Vagina (tissue), 2 donors: ENCODE results near the gene WNK2.

ENCODE experiments used
- POLR2A ChIP-seq, 2 donors: fragments of 450-650 bp; IDR thresholded peaks; one replicate each; pipeline ENCODE4 v1.6.1; 2017; ENCODE audit warnings: antibody characterized with exemption in 2 of 2, mild to moderate bottlenecking in 2 of 2, moderate library complexity in 2 of 2
- POLR2AphosphoS5 ChIP-seq, 2 donors: sonication (generic); formaldehyde crosslinking; IDR thresholded peaks; one replicate each; pipeline ENCODE4 v1.9.0; 2017; ENCODE audit warnings: antibody characterized with exemption in 2 of 2, mild to moderate bottlenecking in 2 of 2, low read depth in 1 of 2; ENCODE audit not compliant: insufficient read depth in 1 of 2
- TF ChIP-seq, protein P1 (sequence below), 3 experiments: fragments of 450-650 bp in 2 of 3; fragments of 200-600 bp in 1 of 3; sonication (generic) in 1 of 3; IDR thresholded peaks; one replicate each; pipeline ENCODE4 v1.5.1; 2017 to 2019; ENCODE audit warnings: antibody characterized with exemption in 3 of 3, mild to moderate bottlenecking in 2 of 3, moderate library complexity in 2 of 3

DNA sequence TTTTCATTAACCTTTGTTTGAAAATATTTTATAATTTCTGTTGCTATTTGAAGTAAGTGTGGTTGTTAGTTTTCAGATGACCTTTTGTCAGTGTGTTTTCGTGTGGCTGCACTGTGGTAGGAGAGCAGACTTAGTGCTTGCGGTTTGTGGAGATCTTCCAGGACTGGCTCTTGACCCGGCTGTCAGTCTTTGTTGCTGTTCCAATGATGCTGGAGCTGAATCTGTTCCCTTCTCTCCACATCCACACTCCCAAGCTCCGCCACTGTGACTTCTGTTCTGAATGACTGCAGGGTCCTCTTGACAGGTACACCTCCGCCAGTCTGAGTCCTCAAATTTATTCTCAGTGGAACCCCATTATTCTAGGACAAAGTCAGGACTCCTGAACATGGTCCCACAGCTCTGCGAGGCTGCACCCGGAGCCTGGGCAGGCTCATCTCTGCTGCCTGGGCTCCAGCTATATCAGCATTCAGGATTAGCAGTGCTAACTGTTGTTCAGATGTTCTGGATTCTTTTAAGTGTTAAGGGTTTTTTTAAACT, 126.0 kb downstream of the WNK2 start:
- TF ChIP-seq POLR2A (IDR thresholded peaks at IDR 0.05): no peak
- TF ChIP-seq POLR2AphosphoS5 (IDR thresholded peaks at IDR 0.05; ENCODE audit: insufficient read depth in 1 of 2, low read depth in 1 of 2): no peak
- TF ChIP-seq, protein P1, sequence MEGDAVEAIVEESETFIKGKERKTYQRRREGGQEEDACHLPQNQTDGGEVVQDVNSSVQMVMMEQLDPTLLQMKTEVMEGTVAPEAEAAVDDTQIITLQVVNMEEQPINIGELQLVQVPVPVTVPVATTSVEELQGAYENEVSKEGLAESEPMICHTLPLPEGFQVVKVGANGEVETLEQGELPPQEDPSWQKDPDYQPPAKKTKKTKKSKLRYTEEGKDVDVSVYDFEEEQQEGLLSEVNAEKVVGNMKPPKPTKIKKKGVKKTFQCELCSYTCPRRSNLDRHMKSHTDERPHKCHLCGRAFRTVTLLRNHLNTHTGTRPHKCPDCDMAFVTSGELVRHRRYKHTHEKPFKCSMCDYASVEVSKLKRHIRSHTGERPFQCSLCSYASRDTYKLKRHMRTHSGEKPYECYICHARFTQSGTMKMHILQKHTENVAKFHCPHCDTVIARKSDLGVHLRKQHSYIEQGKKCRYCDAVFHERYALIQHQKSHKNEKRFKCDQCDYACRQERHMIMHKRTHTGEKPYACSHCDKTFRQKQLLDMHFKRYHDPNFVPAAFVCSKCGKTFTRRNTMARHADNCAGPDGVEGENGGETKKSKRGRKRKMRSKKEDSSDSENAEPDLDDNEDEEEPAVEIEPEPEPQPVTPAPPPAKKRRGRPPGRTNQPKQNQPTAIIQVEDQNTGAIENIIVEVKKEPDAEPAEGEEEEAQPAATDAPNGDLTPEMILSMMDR (IDR thresholded peaks at IDR 0.05): no peak
